Mammary microvascular endothelial cell (primary cell): ENCODE results near the gene DCP2. TPM values are rescaled to one million over a fixed set of nuclear protein-coding genes. Genes with fewer than 3 reads are reported as not detected.

Source experiments
- total RNA-seq: library from RNA; depleted of rRNA; stranded (reverse); fragments of >200 nt; gene quantifications from 2 replicates; pipeline ENCODE4 v1.2.3, GENCODE V29; 2015

DCP2 gene
- 11.5 and 21.4 TPM in 2 replicates for total RNA-seq

DNA sequence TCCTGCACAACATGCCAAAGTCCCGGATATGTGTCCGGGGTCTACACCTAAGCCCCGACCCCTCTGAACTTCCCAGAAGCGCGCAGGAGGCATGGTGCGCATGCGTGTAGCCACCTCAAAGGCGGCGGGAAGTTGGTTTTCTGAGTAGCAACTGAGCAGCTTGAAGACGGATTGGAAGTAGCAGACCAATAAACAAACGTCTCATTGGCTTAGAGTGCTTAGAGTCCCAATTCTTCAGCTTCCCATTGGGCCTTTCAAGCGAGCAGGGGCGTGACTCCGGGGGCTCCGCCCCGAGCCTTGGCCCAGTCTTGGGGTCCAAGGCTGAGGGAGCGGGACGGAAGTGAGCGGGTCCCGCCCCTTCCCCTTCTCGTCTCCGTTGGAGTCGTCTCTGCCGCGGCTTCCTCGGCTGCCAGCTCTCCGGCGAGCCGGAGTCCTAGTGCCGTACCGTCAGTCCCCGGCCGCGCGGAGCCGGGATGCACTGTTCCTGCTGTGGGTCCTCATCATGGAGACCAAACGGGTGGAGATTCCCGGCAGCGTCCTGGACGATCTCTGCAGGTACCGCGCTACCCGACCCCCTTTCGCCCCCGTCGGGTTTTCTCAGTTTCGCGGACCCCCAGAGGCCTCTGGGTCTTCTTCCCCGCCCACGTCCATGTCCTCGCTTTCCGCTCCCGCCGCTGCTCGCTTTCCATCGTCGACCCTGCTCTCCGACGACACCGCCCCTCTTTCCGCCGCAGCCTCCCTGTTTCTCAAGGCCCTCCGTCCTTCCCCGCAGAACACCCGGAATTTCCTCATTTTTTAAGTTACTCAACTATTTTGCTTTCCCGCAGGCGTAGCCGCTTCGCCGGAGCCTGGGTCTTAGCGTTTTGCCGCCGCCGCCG, at the start of gene DCP2:
Gene DCP2 (plus strand): TSS at position 367 of the 878 bp plus-strand sequence. CDS start 136 bp downstream, at position 503.

Other genes with a start within 250 kb of the DCP2 start
- 35.6 and 36.8 TPM in 2 replicates for gene APC, start 238.9 kb upstream of the DCP2 start, total RNA-seq
- gene SRP19, start 115.5 kb upstream of the DCP2 start, total RNA-seq, result 96.6 and 116 TPM in 2 replicates
- 62.4 and 63.0 TPM in 2 replicates for gene REEP5, start 54.6 kb upstream of the DCP2 start, total RNA-seq